NK-92 treated with Interleukin-12 subunit alpha and Interleukin-12 subunit beta, amount 100 ng/mL, for 24 hours (cell line): ENCODE results near the gene CELF5.
A peak's percentile ranks its signal among the peaks of the same experiment; 100 is the strongest.
"Not testable (repeated sequence)": the region's sequence is repeated elsewhere in the genome, so short reads cannot be mapped to it uniquely, and the experiment has no call there.

Experiments
- DNase-seq: peaks from one replicate; lab custom pipeline; 2025; lab: John Stamatoyannopoulos, UW

The CELF5 gene

GRCh38 chr19:3292958-3293529 lies 68.6 kb downstream of the CELF5 start:
- DNase-seq, result no peak

- DNase-seq, result no peak
These were observed 69.1 kb downstream of the CELF5 start for GRCh38 chr19:3293560-3293959.

GRCh38 chr19:3294080-3294850 lies 69.8 kb downstream of the CELF5 start:
- DNase-seq, result no peak

- DNase-seq, result no peak
These were observed 71.1 kb downstream of the CELF5 start for GRCh38 chr19:3295581-3295980.

GRCh38 chr19:3296034-3296433 lies 71.6 kb downstream of the CELF5 start:
- DNase-seq, result no peak

- DNase-seq, result no peak
These were observed 72.0 kb downstream of the CELF5 start for GRCh38 chr19:3296446-3296845.

- DNase-seq, result no peak
These were observed 74.5 kb downstream of the CELF5 start for GRCh38 chr19:3298853-3299449.

GRCh38 chr19:3300566-3300965 lies 76.1 kb downstream of the CELF5 start:
- DNase-seq, result not testable (repeated sequence)

GRCh38 chr19:3302755-3303154 lies 78.3 kb downstream of the CELF5 start:
- no peak for DNase-seq

- peak; percentile 9 for DNase-seq
These were observed 80.5 kb downstream of the CELF5 start for GRCh38 chr19:3304871-3305423.

- DNase-seq, result no peak
These were observed 85.3 kb downstream of the CELF5 start for GRCh38 chr19:3309724-3310123.

- DNase-seq, result no peak
These were observed 85.8 kb downstream of the CELF5 start for GRCh38 chr19:3310280-3310679.

- no peak for DNase-seq
These were observed 86.2 kb downstream of the CELF5 start for GRCh38 chr19:3310711-3311110.

GRCh38 chr19:3313199-3313575 lies 88.7 kb downstream of the CELF5 start:
- DNase-seq, result no peak

GRCh38 chr19:3314962-3315675 lies 90.7 kb downstream of the CELF5 start:
- DNase-seq, result no peak

GRCh38 chr19:3315676-3315973 lies 91.2 kb downstream of the CELF5 start:
- DNase-seq, result no peak

- DNase-seq, result no peak
These were observed 91.7 kb downstream of the CELF5 start for GRCh38 chr19:3316132-3316648.

- no peak for DNase-seq
These were observed 92.3 kb downstream of the CELF5 start for GRCh38 chr19:3316659-3317207.

- no peak for DNase-seq
These were observed 95.3 kb downstream of the CELF5 start for GRCh38 chr19:3319643-3320353.

- no peak for DNase-seq
These were observed 95.9 kb downstream of the CELF5 start for GRCh38 chr19:3320354-3320670.

GRCh38 chr19:3320853-3321252 lies 96.4 kb downstream of the CELF5 start:
- DNase-seq, result no peak

- DNase-seq, result no peak
These were observed 97.2 kb downstream of the CELF5 start for GRCh38 chr19:3321696-3322095.
